ENCODE measurements around the gene POLR2M. TPM values are rescaled to one million over a fixed set of nuclear protein-coding genes. Genes with fewer than 3 reads are reported as not detected.

Gene POLR2M
- polyA plus RNA-seq, 2 donors = 11.9 to 67.9 TPM

- Histone ChIP-seq H3K9me3 (ENCODE audit: control insufficient read depth in 2 of 2, insufficient read depth in 1 of 2, low read depth in 1 of 2, low read length in 1 of 2) (no peaks in the 10 kb centered on the region), H3K4me3 (ENCODE audit: low read depth in 1 of 2, low read length in 2 of 2) (no peak overlapping the region), H3K27ac (ENCODE audit: low read depth in 2 of 2, low read length in 1 of 2) (no peak overlapping the region), H3K4me1 (ENCODE audit: control insufficient read depth in 2 of 2, insufficient read depth in 2 of 2, low read length in 1 of 2) (no peaks in the 10 kb centered on the region), H3K27me3 (ENCODE audit: control insufficient read depth in 1 of 2, insufficient read depth in 2 of 2, low read length in 2 of 2) (no peaks in the 10 kb centered on the region), H3K36me3 (ENCODE audit: control insufficient read depth in 2 of 2, insufficient read depth in 2 of 2, low read length in 1 of 2) (no peaks in the 10 kb centered on the region)
- WGBS, 2 donors = 0% methylated on average over 1 of the region's 1 CpG
Measured at GRCh38 chr15:57671636-57672035, 34.9 kb upstream of the POLR2M start.

- no peak overlapping the region for H3K4me3 ChIP-seq (ENCODE audit: low read depth in 1 of 2, low read length in 2 of 2)
- H3K27ac ChIP-seq (ENCODE audit: low read depth in 2 of 2, low read length in 1 of 2) = no peak overlapping the region
- H3K4me1 ChIP-seq (ENCODE audit: control insufficient read depth in 2 of 2, insufficient read depth in 2 of 2, low read length in 1 of 2) = no peaks in the 10 kb centered on the region
- 84 to 86% methylated on average over 9 of the region's 9 CpGs for WGBS, 2 donors
- no peaks in the 10 kb centered on the region for H3K36me3 ChIP-seq (ENCODE audit: control insufficient read depth in 2 of 2, insufficient read depth in 2 of 2, low read length in 1 of 2)
- no peaks in the 10 kb centered on the region for H3K27me3 ChIP-seq (ENCODE audit: control insufficient read depth in 1 of 2, insufficient read depth in 2 of 2, low read length in 2 of 2)
- H3K9me3 ChIP-seq (ENCODE audit: control insufficient read depth in 2 of 2, insufficient read depth in 1 of 2, low read depth in 1 of 2, low read length in 1 of 2) = no peaks in the 10 kb centered on the region
Measured at GRCh38 chr15:57675481-57676181, 30.9 kb upstream of the POLR2M start.

GRCh38 chr15:57676585-57676984 lies 29.9 kb upstream of the POLR2M start:
- Histone ChIP-seq H3K4me3 (ENCODE audit: low read depth in 1 of 2, low read length in 2 of 2) (no peak overlapping the region), H3K4me1 (ENCODE audit: control insufficient read depth in 2 of 2, insufficient read depth in 2 of 2, low read length in 1 of 2) (no peaks in the 10 kb centered on the region), H3K27me3 (ENCODE audit: control insufficient read depth in 1 of 2, insufficient read depth in 2 of 2, low read length in 2 of 2) (no peaks in the 10 kb centered on the region), H3K9me3 (ENCODE audit: control insufficient read depth in 2 of 2, insufficient read depth in 1 of 2, low read depth in 1 of 2, low read length in 1 of 2) (no peaks in the 10 kb centered on the region), H3K27ac (ENCODE audit: low read depth in 2 of 2, low read length in 1 of 2) (no peak overlapping the region), H3K36me3 (ENCODE audit: control insufficient read depth in 2 of 2, insufficient read depth in 2 of 2, low read length in 1 of 2) (no peaks in the 10 kb centered on the region)
- whole genome bisulfite sequencing, 2 donors = 90 to 95% methylated on average over 5 of the region's 5 CpGs

GRCh38 chr15:57677204-57677603 lies 29.3 kb upstream of the POLR2M start:
- Histone ChIP-seq H3K4me3 (ENCODE audit: low read depth in 1 of 2, low read length in 2 of 2) (no peak overlapping the region), H3K27ac (ENCODE audit: low read depth in 2 of 2, low read length in 1 of 2) (no peak overlapping the region), H3K36me3 (ENCODE audit: control insufficient read depth in 2 of 2, insufficient read depth in 2 of 2, low read length in 1 of 2) (no peaks in the 10 kb centered on the region), H3K27me3 (ENCODE audit: control insufficient read depth in 1 of 2, insufficient read depth in 2 of 2, low read length in 2 of 2) (no peaks in the 10 kb centered on the region), H3K4me1 (ENCODE audit: control insufficient read depth in 2 of 2, insufficient read depth in 2 of 2, low read length in 1 of 2) (no peaks in the 10 kb centered on the region), H3K9me3 (ENCODE audit: control insufficient read depth in 2 of 2, insufficient read depth in 1 of 2, low read depth in 1 of 2, low read length in 1 of 2) (no peaks in the 10 kb centered on the region)
- WGBS, 2 donors = 71 to 76% methylated on average over 3 of the region's 3 CpGs

- 92 to 95% methylated on average over 1 of the region's 1 CpG for WGBS, 2 donors
- no peaks in the 10 kb centered on the region for H3K27me3 ChIP-seq (ENCODE audit: control insufficient read depth in 1 of 2, insufficient read depth in 2 of 2, low read length in 2 of 2)
- H3K4me1 ChIP-seq (ENCODE audit: control insufficient read depth in 2 of 2, insufficient read depth in 2 of 2, low read length in 1 of 2) = no peaks in the 10 kb centered on the region
- no peak overlapping the region for H3K4me3 ChIP-seq (ENCODE audit: low read depth in 1 of 2, low read length in 2 of 2)
- H3K36me3 ChIP-seq (ENCODE audit: control insufficient read depth in 2 of 2, insufficient read depth in 2 of 2, low read length in 1 of 2) = no peaks in the 10 kb centered on the region
- no peaks in the 10 kb centered on the region for H3K9me3 ChIP-seq (ENCODE audit: control insufficient read depth in 2 of 2, insufficient read depth in 1 of 2, low read depth in 1 of 2, low read length in 1 of 2)
- H3K27ac ChIP-seq (ENCODE audit: low read depth in 2 of 2, low read length in 1 of 2) = no peak overlapping the region
Measured at GRCh38 chr15:57680021-57680420, 26.5 kb upstream of the POLR2M start.

GRCh38 chr15:57681011-57681410 lies 25.5 kb upstream of the POLR2M start:
- no peak overlapping the region for H3K27ac ChIP-seq (ENCODE audit: low read depth in 2 of 2, low read length in 1 of 2)
- H3K27me3 ChIP-seq (ENCODE audit: control insufficient read depth in 1 of 2, insufficient read depth in 2 of 2, low read length in 2 of 2) = no peaks in the 10 kb centered on the region
- 93 to 94% methylated on average over 1 of the region's 1 CpG for WGBS, 2 donors
- no peaks in the 10 kb centered on the region for H3K9me3 ChIP-seq (ENCODE audit: control insufficient read depth in 2 of 2, insufficient read depth in 1 of 2, low read depth in 1 of 2, low read length in 1 of 2)
- H3K4me3 ChIP-seq (ENCODE audit: low read depth in 1 of 2, low read length in 2 of 2) = no peak overlapping the region
- no peaks in the 10 kb centered on the region for H3K36me3 ChIP-seq (ENCODE audit: control insufficient read depth in 2 of 2, insufficient read depth in 2 of 2, low read length in 1 of 2)
- H3K4me1 ChIP-seq (ENCODE audit: control insufficient read depth in 2 of 2, insufficient read depth in 2 of 2, low read length in 1 of 2) = no peaks in the 10 kb centered on the region

GRCh38 chr15:57683481-57683880 lies 23.0 kb upstream of the POLR2M start:
- Histone ChIP-seq H3K4me1 (ENCODE audit: control insufficient read depth in 2 of 2, insufficient read depth in 2 of 2, low read length in 1 of 2) (no peaks in the 10 kb centered on the region), H3K36me3 (ENCODE audit: control insufficient read depth in 2 of 2, insufficient read depth in 2 of 2, low read length in 1 of 2) (no peaks in the 10 kb centered on the region), H3K27me3 (ENCODE audit: control insufficient read depth in 1 of 2, insufficient read depth in 2 of 2, low read length in 2 of 2) (no peaks in the 10 kb centered on the region), H3K9me3 (ENCODE audit: control insufficient read depth in 2 of 2, insufficient read depth in 1 of 2, low read depth in 1 of 2, low read length in 1 of 2) (no peaks in the 10 kb centered on the region), H3K4me3 (ENCODE audit: low read depth in 1 of 2, low read length in 2 of 2) (no peak overlapping the region), H3K27ac (ENCODE audit: low read depth in 2 of 2, low read length in 1 of 2) (no peak overlapping the region)
- WGBS, 2 donors = 81% methylated on average over 1 of the region's 1 CpG

- Histone ChIP-seq H3K4me1 (ENCODE audit: control insufficient read depth in 2 of 2, insufficient read depth in 2 of 2, low read length in 1 of 2) (no peaks in the 10 kb centered on the region), H3K27ac (ENCODE audit: low read depth in 2 of 2, low read length in 1 of 2) (no peak overlapping the region), H3K4me3 (ENCODE audit: low read depth in 1 of 2, low read length in 2 of 2) (no peak overlapping the region), H3K9me3 (ENCODE audit: control insufficient read depth in 2 of 2, insufficient read depth in 1 of 2, low read depth in 1 of 2, low read length in 1 of 2) (no peaks in the 10 kb centered on the region), H3K27me3 (ENCODE audit: control insufficient read depth in 1 of 2, insufficient read depth in 2 of 2, low read length in 2 of 2) (no peaks in the 10 kb centered on the region), H3K36me3 (ENCODE audit: control insufficient read depth in 2 of 2, insufficient read depth in 2 of 2, low read length in 1 of 2) (no peaks in the 10 kb centered on the region)
- WGBS, 2 donors = 69 to 72% methylated on average over 8 of the region's 8 CpGs
Measured at GRCh38 chr15:57684491-57685151, 21.9 kb upstream of the POLR2M start.

- no peak overlapping the region for H3K27ac ChIP-seq (ENCODE audit: low read depth in 2 of 2, low read length in 1 of 2)
- no peak overlapping the region for H3K4me3 ChIP-seq (ENCODE audit: low read depth in 1 of 2, low read length in 2 of 2)
- peaks cover 0 to 2% of the 10 kb centered on the region in 2 donors for H3K36me3 ChIP-seq (ENCODE audit: control insufficient read depth in 2 of 2, insufficient read depth in 2 of 2, low read length in 1 of 2)
- H3K9me3 ChIP-seq (ENCODE audit: control insufficient read depth in 2 of 2, insufficient read depth in 1 of 2, low read depth in 1 of 2, low read length in 1 of 2) = peaks cover 0 to 3% of the 10 kb centered on the region in 2 donors
- no peaks in the 10 kb centered on the region for H3K4me1 ChIP-seq (ENCODE audit: control insufficient read depth in 2 of 2, insufficient read depth in 2 of 2, low read length in 1 of 2)
- 62 to 82% methylated on average over 7 of the region's 7 CpGs for WGBS, 2 donors
- H3K27me3 ChIP-seq (ENCODE audit: control insufficient read depth in 1 of 2, insufficient read depth in 2 of 2, low read length in 2 of 2) = no peaks in the 10 kb centered on the region
Measured at GRCh38 chr15:57685306-57686095, 21.0 kb upstream of the POLR2M start.

Data from esophagus (tissue), 2 donors.